ENCODE data around the gene MLX. TPM values are rescaled to one million over a fixed set of nuclear protein-coding genes. Genes with fewer than 3 reads are reported as not detected.

Gene MLX
- 66.6 and 71.5 TPM in 2 replicates for total RNA-seq
- total RNA-seq (2013) = 30.0 TPM
- polyA plus RNA-seq = 57.3 and 62.4 TPM in 2 replicates
- polyA minus RNA-seq = 20.4 and 32.5 TPM in 2 replicates

- Mint-ChIP-seq H3K4me3 (peak within 1 kb of the TSS; percentile 99), H3K27me3 (no peaks in the 10 kb centered on the region), H3K27ac (peak within 1 kb of the TSS; percentile 98), H3K9me3 (ENCODE audit: insufficient read depth) (no peaks in the 10 kb centered on the region), H3K4me1 (peaks cover 35% of the 10 kb centered on the region)
- ChIA-PET CTCF (interaction anchor here (0.7 to 6.4 kb wide), 7 partner anchors 9 to 112 kb away, joined by 3 to 51 read pairs (median 5); partner anchors contain the start of gene PSMC3IP), POLR2A (interaction anchor here (0.8 to 2.4 kb wide), 5 partner anchors 11 to 43 kb away, joined by 3 to 19 read pairs (median 6); partner anchors contain the start of genes NAGLU, PSMC3IP and TUBG1)
- peak within 1 kb of the TSS; percentile 83 for H2AFZ ChIP-seq (ENCODE audit: insufficient read depth, low read depth, low read length, poor library complexity, severe bottlenecking)
- H3K4me2 ChIP-seq (replicated peaks; ENCODE audit: low read depth, low read length, poor library complexity, severe bottlenecking) = peak within 1 kb of the TSS; percentile 93
- peaks cover 0 to 53% of the 10 kb centered on the region in 2 experiments for H3K36me3 ChIP-seq (replicated peaks in 1 of 2; ENCODE audit: control extremely low read depth in 1 of 2, control insufficient read depth in 1 of 2, extremely low read depth in 1 of 2, insufficient read depth in 2 of 2, low read length in 1 of 2)
- peaks cover 57% of the 10 kb centered on the region for H3K79me2 ChIP-seq (ENCODE audit: control insufficient read depth, insufficient read depth, low read length)
- no peaks in the 10 kb centered on the region for H3K27me3 ChIP-seq (replicated peaks in 1 of 4; ENCODE audit: control extremely low read depth in 1 of 4, control insufficient read depth in 3 of 4, insufficient read depth in 4 of 4, low read length in 3 of 4)
- H3K9me3 ChIP-seq (ENCODE audit: control extremely low read depth in 1 of 3, control insufficient read depth in 2 of 3, insufficient read depth in 1 of 3, low read length in 2 of 3) = no peaks in the 10 kb centered on the region
- WGBS (ENCODE audit: insufficient coverage) = 0% methylated on average over 70 of the region's 72 CpGs
- intact Hi-C loops (cut with micrococcal nuclease) = loop anchor here (1.0 to 5.0 kb wide), 4 partner anchors 10 to 110 kb away; partner anchors contain the start of genes NAGLU, PLEKHH3 and PSMC3IP
- H3K4me1 ChIP-seq (ENCODE audit: control insufficient read depth in 2 of 2, insufficient read depth in 2 of 2, low read length in 2 of 2) = peaks cover 26 to 42% of the 10 kb centered on the region in 2 donors
- TF ChIP-seq EZH2 (IDR thresholded peaks at IDR 0.05; ENCODE audit: borderline replicate concordance, insufficient read depth, low read depth, low read length, poor library complexity, severe bottlenecking) (no peak), CTCF (IDR thresholded peaks at IDR 0.05) (no peak)
- H3K9ac ChIP-seq (ENCODE audit: low read length) = peak within 1 kb of the TSS; percentile 77
- peak within 1 kb of the TSS; percentile 76 to 78 for H3K27ac ChIP-seq (ENCODE audit: low read length in 2 of 2)
- ATAC-seq (ENCODE audit: low read depth) = peak; percentile 80
- peaks cover 25% of the 10 kb centered on the region for H4K20me1 ChIP-seq (ENCODE audit: control insufficient read depth, insufficient read depth, low read length, poor library complexity, severe bottlenecking)
- peak within 1 kb of the TSS; percentile 66 to 88 (median 74) for H3K4me3 ChIP-seq (ENCODE audit: control extremely low read depth in 1 of 5, extremely low read depth in 1 of 5, insufficient read depth in 1 of 5, low read depth in 2 of 5, low read length in 4 of 5)
- DNase-seq = peak; percentile 94
These were observed at the start of gene MLX for GRCh38 chr17:42566883-42567573. Gene MLX, plus strand, starts transcription at chr17:42567100. Its CDS starts 25 bp downstream, at chr17:42567125.

GRCh38 chr17:42517516-42517915 is 49.4 kb upstream of the MLX start:
- peak overlapping the region; percentile 43 for H3K4me2 ChIP-seq (replicated peaks; ENCODE audit: low read depth, low read length, poor library complexity, severe bottlenecking)
- intact Hi-C loops (cut with micrococcal nuclease) = loop anchor here (1.0 to 5.0 kb wide), 3 partner anchors 89 to 195 kb away; no protein-coding TSS in a partner anchor
- ChIA-PET POLR2A (no interaction called here), CTCF (interaction anchor here (0.6 to 5.7 kb wide), 27 partner anchors 8 to 267 kb away, joined by 3 to 70 read pairs (median 4); partner anchors contain the start of genes CAVIN1, NAGLU and STAT3)
- H3K9me3 ChIP-seq (ENCODE audit: control extremely low read depth in 1 of 3, control insufficient read depth in 2 of 3, insufficient read depth in 1 of 3, low read length in 2 of 3) = no peaks in the 10 kb centered on the region
- no peaks in the 10 kb centered on the region for H3K27me3 Mint-ChIP-seq
- 3% methylated on average over 7 of the region's 9 CpGs for WGBS (ENCODE audit: insufficient coverage)
- peak overlapping the region; percentile 53 for H3K27ac Mint-ChIP-seq
- TF ChIP-seq CTCF (IDR thresholded peaks at IDR 0.05) (peak; percentile 91), EZH2 (IDR thresholded peaks at IDR 0.05; ENCODE audit: borderline replicate concordance, insufficient read depth, low read depth, low read length, poor library complexity, severe bottlenecking) (no peak)
- H3K4me1 Mint-ChIP-seq = peaks cover 3% of the 10 kb centered on the region
- H3K4me1 ChIP-seq (ENCODE audit: control insufficient read depth in 2 of 2, insufficient read depth in 2 of 2, low read length in 2 of 2) = peaks cover 0 to 7% of the 10 kb centered on the region in 2 donors
- no peak overlapping the region for H3K4me3 Mint-ChIP-seq
- H3K36me3 ChIP-seq (replicated peaks in 1 of 2; ENCODE audit: control extremely low read depth in 1 of 2, control insufficient read depth in 1 of 2, extremely low read depth in 1 of 2, insufficient read depth in 2 of 2, low read length in 1 of 2) = peaks cover 0 to 52% of the 10 kb centered on the region in 2 experiments
- no peak overlapping the region for H2AFZ ChIP-seq (ENCODE audit: insufficient read depth, low read depth, low read length, poor library complexity, severe bottlenecking)
- H3K27ac ChIP-seq (ENCODE audit: low read length in 2 of 2) = no peak overlapping the region
- no peaks in the 10 kb centered on the region for H3K27me3 ChIP-seq (replicated peaks in 1 of 4; ENCODE audit: control extremely low read depth in 1 of 4, control insufficient read depth in 3 of 4, insufficient read depth in 4 of 4, low read length in 3 of 4)
- no peak overlapping the region for H3K9ac ChIP-seq (ENCODE audit: low read length)
- ATAC-seq (ENCODE audit: low read depth) (peak; percentile 90), DNase-seq (peak; percentile 87)
- H3K9me3 Mint-ChIP-seq (ENCODE audit: insufficient read depth) = no peaks in the 10 kb centered on the region
- H3K4me3 ChIP-seq (ENCODE audit: control extremely low read depth in 1 of 5, extremely low read depth in 1 of 5, insufficient read depth in 1 of 5, low read depth in 2 of 5, low read length in 4 of 5) = no peak overlapping the region
- H3K79me2 ChIP-seq (ENCODE audit: control insufficient read depth, insufficient read depth, low read length) = no peaks in the 10 kb centered on the region
- no peaks in the 10 kb centered on the region for H4K20me1 ChIP-seq (ENCODE audit: control insufficient read depth, insufficient read depth, low read length, poor library complexity, severe bottlenecking)
